Esophagus muscularis mucosa (tissue), 4 donors: ENCODE data around the gene RIPOR2.

Source experiments
- EP300 ChIP-seq: sonication (generic); formaldehyde crosslinking; IDR thresholded peaks from one replicate; pipeline ENCODE4 v1.6.1; 2017; ENCODE audit warnings: antibody characterized with exemption
- POLR2A ChIP-seq: fragments of 450-650 bp; IDR thresholded peaks from one replicate; pipeline ENCODE4 v1.6.1; 2017; ENCODE audit warnings: antibody characterized with exemption, moderate library complexity, mild to moderate bottlenecking, low read depth
- POLR2AphosphoS5 ChIP-seq, 2 donors: sonication (generic); formaldehyde crosslinking; IDR thresholded peaks; one replicate each; pipeline ENCODE4 v1.6.1; 2017; ENCODE audit warnings: antibody characterized with exemption in 2 of 2
- TF ChIP-seq, protein P1 (sequence below), 3 experiments: fragments of 200-600 bp in 2 of 3; fragments of 450-650 bp in 1 of 3; sonication (generic) in 2 of 3; IDR thresholded peaks; one replicate each; pipeline ENCODE4 v1.5.1; 2017 to 2019; ENCODE audit warnings: antibody characterized with exemption in 3 of 3, mild to moderate bottlenecking in 2 of 3, moderate library complexity in 1 of 3

DNA sequence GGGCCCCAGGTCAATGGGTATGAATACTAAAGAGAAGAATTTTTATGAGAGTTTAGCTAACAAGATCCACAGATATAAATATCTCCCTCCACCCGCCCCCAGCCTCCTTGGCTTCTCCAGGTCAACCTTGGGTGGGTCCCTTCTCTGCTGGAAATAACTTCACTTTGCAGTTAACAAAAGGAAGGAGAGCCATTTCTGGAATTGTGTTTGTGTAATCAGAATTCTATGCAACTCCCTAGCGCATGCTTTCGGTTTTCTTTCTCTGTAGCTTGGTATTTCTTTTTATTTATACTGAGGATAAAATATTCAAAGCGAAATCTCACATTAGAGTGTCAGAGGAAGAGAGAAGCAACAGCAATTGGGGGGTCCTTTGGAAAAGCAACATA lies 27.1 kb downstream of the RIPOR2 start:
- TF ChIP-seq, protein P1, sequence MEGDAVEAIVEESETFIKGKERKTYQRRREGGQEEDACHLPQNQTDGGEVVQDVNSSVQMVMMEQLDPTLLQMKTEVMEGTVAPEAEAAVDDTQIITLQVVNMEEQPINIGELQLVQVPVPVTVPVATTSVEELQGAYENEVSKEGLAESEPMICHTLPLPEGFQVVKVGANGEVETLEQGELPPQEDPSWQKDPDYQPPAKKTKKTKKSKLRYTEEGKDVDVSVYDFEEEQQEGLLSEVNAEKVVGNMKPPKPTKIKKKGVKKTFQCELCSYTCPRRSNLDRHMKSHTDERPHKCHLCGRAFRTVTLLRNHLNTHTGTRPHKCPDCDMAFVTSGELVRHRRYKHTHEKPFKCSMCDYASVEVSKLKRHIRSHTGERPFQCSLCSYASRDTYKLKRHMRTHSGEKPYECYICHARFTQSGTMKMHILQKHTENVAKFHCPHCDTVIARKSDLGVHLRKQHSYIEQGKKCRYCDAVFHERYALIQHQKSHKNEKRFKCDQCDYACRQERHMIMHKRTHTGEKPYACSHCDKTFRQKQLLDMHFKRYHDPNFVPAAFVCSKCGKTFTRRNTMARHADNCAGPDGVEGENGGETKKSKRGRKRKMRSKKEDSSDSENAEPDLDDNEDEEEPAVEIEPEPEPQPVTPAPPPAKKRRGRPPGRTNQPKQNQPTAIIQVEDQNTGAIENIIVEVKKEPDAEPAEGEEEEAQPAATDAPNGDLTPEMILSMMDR (IDR thresholded peaks at IDR 0.05): no peak
- no peak for TF ChIP-seq POLR2AphosphoS5 (IDR thresholded peaks at IDR 0.05)
- no peak for TF ChIP-seq EP300
- TF ChIP-seq POLR2A: no peak
